HG03175 (cell line): ENCODE data around the gene PTPRD.

ENCODE experiments used
- ATAC-seq: cut with Tn5 transposase; IDR thresholded peaks from one replicate; pipeline ENCODE4 v1.9.1; 2021; ENCODE audit warnings: mild to moderate bottlenecking, moderate library complexity; ENCODE audit not compliant: unreplicated experiment

Gene PTPRD

GRCh38 chr9:8754751-8755150 is 1858.1 kb downstream of the PTPRD start:
- no peak for ATAC-seq

- ATAC-seq = no peak
These were observed 1861.3 kb downstream of the PTPRD start for GRCh38 chr9:8751406-8751930.

- ATAC-seq = no peak
These were observed 1862.2 kb downstream of the PTPRD start for GRCh38 chr9:8750639-8751051.

GRCh38 chr9:8745347-8745746 is 1867.5 kb downstream of the PTPRD start:
- no peak for ATAC-seq

GRCh38 chr9:8738945-8739344 is 1873.9 kb downstream of the PTPRD start:
- ATAC-seq = no peak

- ATAC-seq = no peak
These were observed 1876.0 kb downstream of the PTPRD start for GRCh38 chr9:8736805-8737204.

GRCh38 chr9:8734760-8735159 is 1878.0 kb downstream of the PTPRD start:
- ATAC-seq = no peak

GRCh38 chr9:8733131-8733954 is 1879.5 kb downstream of the PTPRD start:
- no peak for ATAC-seq

- no peak for ATAC-seq
These were observed 1880.3 kb downstream of the PTPRD start for GRCh38 chr9:8732367-8733075.

- no peak for ATAC-seq
These were observed 1882.2 kb downstream of the PTPRD start for GRCh38 chr9:8730618-8731017.

- ATAC-seq = no peak
These were observed 1883.9 kb downstream of the PTPRD start for GRCh38 chr9:8728910-8729309.

GRCh38 chr9:8727191-8727590 is 1885.6 kb downstream of the PTPRD start:
- no peak for ATAC-seq

GRCh38 chr9:8726692-8727091 is 1886.1 kb downstream of the PTPRD start:
- ATAC-seq = no peak

- ATAC-seq = no peak
These were observed 1887.2 kb downstream of the PTPRD start for GRCh38 chr9:8725635-8726034.

GRCh38 chr9:8724284-8725018 is 1888.4 kb downstream of the PTPRD start:
- ATAC-seq = no peak

GRCh38 chr9:8723195-8723594 is 1889.6 kb downstream of the PTPRD start:
- no peak for ATAC-seq

GRCh38 chr9:8719833-8720486 is 1892.8 kb downstream of the PTPRD start:
- ATAC-seq = no peak

GRCh38 chr9:8718121-8718725 is 1894.6 kb downstream of the PTPRD start:
- no peak for ATAC-seq

GRCh38 chr9:8717146-8717545 is 1895.7 kb downstream of the PTPRD start:
- ATAC-seq = no peak

- no peak for ATAC-seq
These were observed 1897.0 kb downstream of the PTPRD start for GRCh38 chr9:8715788-8716187.

- ATAC-seq = no peak
These were observed 1899.0 kb downstream of the PTPRD start for GRCh38 chr9:8713811-8714165.
